HL-60 (cell line): ENCODE measurements around the gene MST1.

Experiments used
- DNase-seq, 2 experiments: peaks; one replicate each; pipeline ENCODE4 v3.0.0-alpha.2; 2010 to 2020; ENCODE audit warnings: low read depth in 1 of 2, low spot score in 1 of 2
- H3K27ac ChIP-seq: fragments of 250-450 bp; sonication (Bioruptor Pico); replicated peaks from 2 replicates; pipeline ENCODE4 v1.5.1; 2020; ENCODE audit warnings: mild to moderate bottlenecking, moderate library complexity
- H3K27me3 ChIP-seq: fragments of 250-450 bp; sonication (Bioruptor Pico); 2 replicates; pipeline ENCODE4 v1.5.1; 2021; ENCODE audit warnings: mild to moderate bottlenecking, moderate library complexity; ENCODE audit not compliant: insufficient read depth, poor library complexity, severe bottlenecking
- H3K4me3 ChIP-seq: replicated peaks from 2 replicates; pipeline ENCODE4 v1.5.1; 2011; ENCODE audit warnings: mild to moderate bottlenecking, control low read depth, low read length; ENCODE audit not compliant: insufficient read depth
- CTCF ChIP-seq: IDR thresholded peaks from one replicate; pipeline ENCODE4 v1.5.1; 2011; ENCODE audit warnings: low read length, control low read depth, inconsistent platforms; ENCODE audit not compliant: insufficient read depth
- GABPA ChIP-seq: IDR thresholded peaks from 2 replicates; pipeline ENCODE4 v1.6.1; 2012; ENCODE audit warnings: low read depth
- POLR2AphosphoS5 ChIP-seq: IDR thresholded peaks from 2 replicates; pipeline ENCODE4 v1.6.1; 2012; ENCODE audit warnings: low read depth
- REST ChIP-seq: IDR thresholded peaks from 2 replicates; pipeline ENCODE4 v1.6.1; 2012; ENCODE audit warnings: low read depth; ENCODE audit not compliant: insufficient replicate concordance
- SPI1 ChIP-seq: IDR thresholded peaks from 2 replicates; pipeline ENCODE4 v1.6.1; 2012; ENCODE audit warnings: low read depth, mild to moderate bottlenecking, borderline replicate concordance

Gene MST1

GRCh38 chr3:49683162-49683561 is 6.1 kb downstream of the MST1 start:
- no peak overlapping the region for H3K4me3 ChIP-seq
- no peaks in the 10 kb centered on the region for H3K27me3 ChIP-seq
- H3K27ac ChIP-seq, result no peak overlapping the region
- no peak for DNase-seq
- TF ChIP-seq GABPA, result no peak
- no peak for TF ChIP-seq SPI1
- no peak for TF ChIP-seq REST
- TF ChIP-seq POLR2AphosphoS5, result no peak
- no peak for TF ChIP-seq CTCF

- DNase-seq, result no peak
- Histone ChIP-seq H3K4me3 (no peak overlapping the region), H3K27me3 (no peaks in the 10 kb centered on the region), H3K27ac (no peak overlapping the region)
- TF ChIP-seq GABPA (no peak), POLR2AphosphoS5 (no peak), SPI1 (no peak), CTCF (no peak), REST (no peak)
Observed at GRCh38 chr3:49681543-49681942, 7.7 kb downstream of the MST1 start.

- no peak for DNase-seq
- H3K27me3 ChIP-seq, result no peaks in the 10 kb centered on the region
- no peak overlapping the region for H3K27ac ChIP-seq
- no peak overlapping the region for H3K4me3 ChIP-seq
- TF ChIP-seq SPI1 (no peak), GABPA (no peak), POLR2AphosphoS5 (no peak), CTCF (no peak), REST (no peak)
Observed at GRCh38 chr3:49681232-49681522, 8.1 kb downstream of the MST1 start.
